GM11168 (cell line): Measurements from ENCODE around the gene RNPEPL1.
"Not testable (repeated sequence)": the region's sequence is repeated elsewhere in the genome, so short reads cannot be mapped to it uniquely, and the experiment has no call there.

Source experiments
- in situ Hi-C: fragments of 300-500 bp; cut with MboI; formaldehyde crosslinking; loops from one replicate; pipeline ENCODE4 v1.12.0; 2022; ENCODE audit warnings: low sequenced_read_pairs; ENCODE audit not compliant: unreplicated experiment

The RNPEPL1 gene

GRCh38 chr2:240567872-240568677 lies at the start of gene RNPEPL1:
Gene RNPEPL1 (plus strand): TSS chr2:240568484. CDS start chr2:240568587, 103 bp downstream.
- in situ Hi-C loops, result no loop called here

GRCh38 chr2:240518981-240519380 lies 49.3 kb upstream of the RNPEPL1 start:
- in situ Hi-C loops, result no loop called here

GRCh38 chr2:240519396-240520129 lies 48.7 kb upstream of the RNPEPL1 start:
- in situ Hi-C loops, result no loop called here

GRCh38 chr2:240520130-240520973 lies 47.9 kb upstream of the RNPEPL1 start:
- in situ Hi-C loops, result no loop called here

GRCh38 chr2:240520974-240521350 lies 47.3 kb upstream of the RNPEPL1 start:
- in situ Hi-C loops, result no loop called here

- in situ Hi-C loops, result not testable (repeated sequence)
Observed at GRCh38 chr2:240521885-240522284, 46.4 kb upstream of the RNPEPL1 start.

- in situ Hi-C loops, result no loop called here
Observed at GRCh38 chr2:240522406-240522805, 45.9 kb upstream of the RNPEPL1 start.

- in situ Hi-C loops, result no loop called here
Observed at GRCh38 chr2:240523451-240524281, 44.6 kb upstream of the RNPEPL1 start.

GRCh38 chr2:240524963-240525718 lies 43.1 kb upstream of the RNPEPL1 start:
- in situ Hi-C loops, result no loop called here

GRCh38 chr2:240525802-240526201 lies 42.5 kb upstream of the RNPEPL1 start:
- in situ Hi-C loops, result no loop called here

- in situ Hi-C loops, result no loop called here
Observed at GRCh38 chr2:240526521-240526920, 41.8 kb upstream of the RNPEPL1 start.

- in situ Hi-C loops, result no loop called here
Observed at GRCh38 chr2:240527153-240527750, 41.0 kb upstream of the RNPEPL1 start.

- in situ Hi-C loops, result no loop called here
Observed at GRCh38 chr2:240528406-240529040, 39.8 kb upstream of the RNPEPL1 start.

- in situ Hi-C loops, result no loop called here
Observed at GRCh38 chr2:240529344-240529999, 38.8 kb upstream of the RNPEPL1 start.

GRCh38 chr2:240530181-240530580 lies 38.1 kb upstream of the RNPEPL1 start:
- in situ Hi-C loops, result no loop called here

- in situ Hi-C loops, result no loop called here
Observed at GRCh38 chr2:240531038-240531437, 37.2 kb upstream of the RNPEPL1 start.

- in situ Hi-C loops, result no loop called here
Observed at GRCh38 chr2:240532031-240532775, 36.1 kb upstream of the RNPEPL1 start.
